NCI-H1105 (cell line): ENCODE measurements around the gene LRBA.
"Not testable (repeated sequence)": the region's sequence is repeated elsewhere in the genome, so short reads cannot be mapped to it uniquely, and the experiment has no call there.

Experiments used
- DNase-seq: peaks from one replicate; lab custom pipeline; 2025; lab: John Stamatoyannopoulos, UW

LRBA gene

GRCh38 chr4:150940123-150940522, 75.0 kb downstream of the LRBA start:
- no peak for DNase-seq

GRCh38 chr4:150939530-150939929, 75.6 kb downstream of the LRBA start:
- no peak for DNase-seq

GRCh38 chr4:150938873-150939499, 76.1 kb downstream of the LRBA start:
- no peak for DNase-seq

- no peak for DNase-seq
Measured at GRCh38 chr4:150938417-150938816, 76.7 kb downstream of the LRBA start.

GRCh38 chr4:150934022-150934421, 81.1 kb downstream of the LRBA start:
- no peak for DNase-seq

- no peak for DNase-seq
Measured at GRCh38 chr4:150931796-150932195, 83.3 kb downstream of the LRBA start.

GRCh38 chr4:150931005-150931404, 84.1 kb downstream of the LRBA start:
- DNase-seq = no peak

- no peak for DNase-seq
Measured at GRCh38 chr4:150923945-150924344, 91.1 kb downstream of the LRBA start.

- DNase-seq = not testable (repeated sequence)
Measured at GRCh38 chr4:150921486-150921885, 93.6 kb downstream of the LRBA start.

- not testable (repeated sequence) for DNase-seq
Measured at GRCh38 chr4:150918562-150918961, 96.5 kb downstream of the LRBA start.

- no peak for DNase-seq
Measured at GRCh38 chr4:150911326-150911725, 103.8 kb downstream of the LRBA start.

GRCh38 chr4:150909116-150909515, 106.0 kb downstream of the LRBA start:
- DNase-seq = no peak

- no peak for DNase-seq
Measured at GRCh38 chr4:150906987-150907633, 108.0 kb downstream of the LRBA start.

- DNase-seq = no peak
Measured at GRCh38 chr4:150904671-150905070, 110.4 kb downstream of the LRBA start.

GRCh38 chr4:150903603-150904002, 111.5 kb downstream of the LRBA start:
- DNase-seq = no peak

- no peak for DNase-seq
Measured at GRCh38 chr4:150896497-150896896, 118.6 kb downstream of the LRBA start.

- DNase-seq = no peak
Measured at GRCh38 chr4:150890246-150890645, 124.8 kb downstream of the LRBA start.

GRCh38 chr4:150889306-150889705, 125.8 kb downstream of the LRBA start:
- DNase-seq = no peak

- no peak for DNase-seq
Measured at GRCh38 chr4:150888625-150889024, 126.5 kb downstream of the LRBA start.

GRCh38 chr4:150888217-150888616, 126.9 kb downstream of the LRBA start:
- DNase-seq = no peak

- DNase-seq = no peak
Measured at GRCh38 chr4:150886597-150886996, 128.5 kb downstream of the LRBA start.

GRCh38 chr4:150884625-150885024, 130.5 kb downstream of the LRBA start:
- DNase-seq = no peak

GRCh38 chr4:150875367-150875766, 139.7 kb downstream of the LRBA start:
- DNase-seq = no peak
